Pancreas (tissue), 10 donors: ENCODE data around the gene RXRA. TPM values are rescaled to one million over a fixed set of nuclear protein-coding genes. Genes with fewer than 3 reads are reported as not detected.

Experiments
- ATAC-seq, 4 donors: fragments of 200-7000 bp; cut with Tn5 transposase; one replicate each; pipeline versions ENCODE4 v1.8.0 to v1.9.1; 2020; ENCODE audit warnings: mild to moderate bottlenecking in 4 of 4, moderate library complexity in 4 of 4
- DNase-seq, 6 donors: peaks; one replicate each; pipeline ENCODE4 v3.0.0-alpha.2; 2020
- FAIRE-seq: peaks from 2 replicates; lab custom pipeline; 2012; peaks lifted over from hg19 to GRCh38; lab: Jason Lieb, UNC
- H3K27ac ChIP-seq, 4 donors: fragments of 200-600 bp; sonication (generic); 1 replicate in 3 of 4; 2 replicates in 1 of 4; pipeline versions ENCODE4 v1.5.0 to v1.8.0; 2020
- H3K27me3 ChIP-seq, 4 donors: fragments of 200-600 bp; one replicate each; pipeline ENCODE4 v1.8.0; 2021
- H3K36me3 ChIP-seq, 3 donors: fragments of 200-600 bp; sonication (generic) in 1 of 3; one replicate each; pipeline versions ENCODE4 v1.5.0 to v1.8.0; 2020 to 2021
- H3K4me1 ChIP-seq, 3 donors: fragments of 200-600 bp; one replicate each; pipeline ENCODE4 v1.8.0; 2021
- H3K4me3 ChIP-seq, 4 donors: fragments of 200-600 bp; sonication (generic) in 2 of 4; one replicate each; pipeline versions ENCODE4 v1.5.0 to v1.8.0; 2020 to 2021
- H3K9me3 ChIP-seq, 4 donors: fragments of 200-600 bp; one replicate each; pipeline ENCODE4 v1.8.0; 2021
- WGBS, 2 donors: extraction: QIAGEN DNeasy Blood & Tissue Kit; methylation state at CpG; one replicate each; pipeline ENCODE4 v1.1.7; 2013; 5-methylcytosine and 5-hydroxymethylcytosine counted together
- intact Hi-C, 3 donors: fragments of 100-400 bp; cut with DNase I; formaldehyde crosslinking; loops; one replicate each; pipeline versions ENCODE4 v1.11.1 to v1.14.2; 2022
- polyA plus RNA-seq, 2 donors: library from polyadenylated mRNA; stranded (reverse); fragments of 200-250 nt; gene quantifications; one replicate each; pipeline ENCODE4 v1.2.3, GENCODE V29; 2013
- total RNA-seq, 6 donors: library from RNA; stranded (reverse); fragmentation: NEBNext Ultra II Directional in 4 of 6; extraction: Animal tissue kit (Norgen Biotek cat#: 25700) in 4 of 6; gene quantifications; one replicate each; pipeline versions ENCODE4 v1.2.1 to v1.2.4, GENCODE V29; 2021 to 2023
- TF ChIP-seq, protein P1 (sequence below), 4 donors: fragments of 200-600 bp; sonication (generic) in 3 of 4; IDR thresholded peaks; one replicate each; pipeline versions ENCODE4 v1.5.0 to v1.8.0; 2021; ENCODE audit warnings: antibody characterized with exemption in 4 of 4
- donor health status: healthy with polysubstance abuse.
- donor health status: DM: no; HTN: no; CAD: no; lungs with moderate emphysema.
- donor health status: DM: no; HTN: no; CAD: no.
- donor health status: control.
- donor health status: control.
- donor health status: Bipolar disorder and iron deficiency.
- donor health status: DM: yes; HTN: yes; CAD: no.
- donor health status: DM: no; HTN: no; CAD: no.
- donor health status: DM: no; HTN: no; CAD: no.
- donor health status: DM: yes; HTN: yes; CAD: no.

RXRA gene
- total and polyA plus RNA-seq, 8 donors, result 20.2 to 35.1 (median 22.9) TPM

GRCh38 chr9:134408389-134408788, 82.1 kb downstream of the RXRA start:
- Histone ChIP-seq H3K4me1 (peaks cover 11 to 16% (median 13%) of the 10 kb centered on the region in 3 donors), H3K27ac (no peak overlapping the region), H3K9me3 (no peaks in the 10 kb centered on the region), H3K36me3 (no peaks in the 10 kb centered on the region), H3K4me3 (no peak overlapping the region), H3K27me3 (no peaks in the 10 kb centered on the region)
- WGBS, 2 donors, result 85 to 95% methylated on average over 9 of the region's 9 CpGs
- DNase-seq (no peak), ATAC-seq (no peak), FAIRE-seq (no peak)
- TF ChIP-seq, protein P1, sequence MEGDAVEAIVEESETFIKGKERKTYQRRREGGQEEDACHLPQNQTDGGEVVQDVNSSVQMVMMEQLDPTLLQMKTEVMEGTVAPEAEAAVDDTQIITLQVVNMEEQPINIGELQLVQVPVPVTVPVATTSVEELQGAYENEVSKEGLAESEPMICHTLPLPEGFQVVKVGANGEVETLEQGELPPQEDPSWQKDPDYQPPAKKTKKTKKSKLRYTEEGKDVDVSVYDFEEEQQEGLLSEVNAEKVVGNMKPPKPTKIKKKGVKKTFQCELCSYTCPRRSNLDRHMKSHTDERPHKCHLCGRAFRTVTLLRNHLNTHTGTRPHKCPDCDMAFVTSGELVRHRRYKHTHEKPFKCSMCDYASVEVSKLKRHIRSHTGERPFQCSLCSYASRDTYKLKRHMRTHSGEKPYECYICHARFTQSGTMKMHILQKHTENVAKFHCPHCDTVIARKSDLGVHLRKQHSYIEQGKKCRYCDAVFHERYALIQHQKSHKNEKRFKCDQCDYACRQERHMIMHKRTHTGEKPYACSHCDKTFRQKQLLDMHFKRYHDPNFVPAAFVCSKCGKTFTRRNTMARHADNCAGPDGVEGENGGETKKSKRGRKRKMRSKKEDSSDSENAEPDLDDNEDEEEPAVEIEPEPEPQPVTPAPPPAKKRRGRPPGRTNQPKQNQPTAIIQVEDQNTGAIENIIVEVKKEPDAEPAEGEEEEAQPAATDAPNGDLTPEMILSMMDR (IDR thresholded peaks at IDR 0.05), result no peak
- intact Hi-C loops, result no loop called here

DNA sequence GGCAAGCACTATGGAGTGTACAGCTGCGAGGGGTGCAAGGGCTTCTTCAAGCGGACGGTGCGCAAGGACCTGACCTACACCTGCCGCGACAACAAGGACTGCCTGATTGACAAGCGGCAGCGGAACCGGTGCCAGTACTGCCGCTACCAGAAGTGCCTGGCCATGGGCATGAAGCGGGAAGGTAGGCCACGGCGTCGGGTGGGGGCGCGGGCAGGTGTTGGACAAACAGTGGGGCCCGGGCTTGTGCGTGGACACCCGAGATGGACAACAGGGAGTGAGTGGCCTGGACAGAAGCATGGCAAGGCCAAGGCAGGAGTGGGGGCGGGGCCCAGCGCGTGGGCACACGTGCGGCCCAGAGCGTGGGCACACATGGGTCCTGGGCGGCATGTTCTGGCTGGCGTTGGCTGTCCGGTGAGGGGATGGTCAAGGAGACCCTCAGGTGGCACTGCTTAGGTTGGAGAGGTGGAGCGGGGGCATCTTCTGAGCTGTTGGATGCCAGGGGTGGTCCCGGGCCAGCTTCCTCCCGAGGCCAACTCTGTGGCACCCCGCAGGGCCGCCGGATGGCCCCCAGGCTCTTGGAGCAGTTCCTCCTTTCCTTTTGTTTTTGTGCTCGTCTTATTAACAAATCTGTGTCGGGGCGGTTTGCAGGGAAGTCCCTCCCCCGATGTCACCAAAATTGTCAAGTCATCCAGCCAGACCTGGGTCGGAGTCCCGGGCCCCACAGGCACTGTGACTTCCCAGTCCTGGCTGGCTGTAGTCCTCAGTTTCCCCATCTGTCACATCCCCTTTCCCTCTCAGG, 82.9 kb downstream of the RXRA start:
- WGBS, 2 donors, result 89 to 94% methylated on average over 40 of the region's 40 CpGs

DNA sequence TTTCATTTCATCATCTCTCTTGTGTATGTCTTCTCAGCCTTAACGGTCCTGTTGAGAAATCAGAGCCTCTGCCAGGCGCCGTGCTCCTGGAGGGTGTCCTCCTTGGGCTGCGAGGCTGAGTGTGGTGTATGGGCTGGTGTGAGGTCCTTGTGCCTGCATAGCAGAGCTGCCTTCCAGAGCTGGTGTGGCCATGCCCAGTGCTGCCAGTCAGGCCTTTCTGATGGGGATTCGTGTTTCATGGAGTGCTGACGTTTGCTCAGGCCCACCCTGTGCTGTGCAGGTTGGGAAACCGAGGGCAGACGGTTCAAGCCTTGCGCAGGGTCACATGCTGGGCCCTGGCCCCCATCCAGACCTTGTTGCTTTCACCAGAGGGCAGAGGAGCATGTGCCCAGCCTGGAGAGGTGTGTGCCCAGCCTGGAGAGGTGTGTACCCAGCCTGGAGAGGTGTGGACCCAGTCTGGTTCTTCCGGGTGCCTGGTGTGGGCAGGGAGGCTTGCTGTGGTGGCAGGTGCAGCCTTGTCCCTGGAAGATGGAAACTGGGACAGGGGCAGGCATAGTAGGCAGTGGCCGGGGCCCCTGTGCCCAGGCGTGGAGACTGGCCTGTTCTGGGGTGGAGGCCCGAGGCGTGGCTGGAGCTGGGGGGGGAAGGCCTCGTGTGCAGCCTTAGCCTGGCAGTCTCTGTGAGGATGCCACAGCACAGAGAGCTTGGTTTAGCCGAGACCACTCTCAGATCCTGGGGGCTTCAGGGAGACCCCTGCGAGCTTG, 84.0 kb downstream of the RXRA start:
- Histone ChIP-seq H3K27me3 (no peaks in the 10 kb centered on the region), H3K9me3 (no peaks in the 10 kb centered on the region), H3K36me3 (no peaks in the 10 kb centered on the region), H3K4me3 (no peak overlapping the region), H3K4me1 (peaks cover 11 to 16% (median 13%) of the 10 kb centered on the region in 3 donors), H3K27ac (no peak overlapping the region)
- intact Hi-C loops, result no loop called here
- DNase-seq (no peak), ATAC-seq (no peak), FAIRE-seq (no peak)
- WGBS, 2 donors, result 78 to 86% methylated on average over 17 of the region's 17 CpGs
- TF ChIP-seq, protein P1 (IDR thresholded peaks at IDR 0.05), result no peak

More for the DNA sequence above, 82.9 kb downstream of the RXRA start:
- FAIRE-seq (no peak), DNase-seq (no peak), ATAC-seq (no peak)
- intact Hi-C loops, result no loop called here
- no peak overlapping the region for H3K27ac ChIP-seq
- no peaks in the 10 kb centered on the region for H3K9me3 ChIP-seq
- no peaks in the 10 kb centered on the region for H3K36me3 ChIP-seq
- peaks cover 11 to 16% (median 13%) of the 10 kb centered on the region in 3 donors for H3K4me1 ChIP-seq
- no peaks in the 10 kb centered on the region for H3K27me3 ChIP-seq
- no peak overlapping the region for H3K4me3 ChIP-seq
- TF ChIP-seq, protein P1 (IDR thresholded peaks at IDR 0.05), result no peak

DNA sequence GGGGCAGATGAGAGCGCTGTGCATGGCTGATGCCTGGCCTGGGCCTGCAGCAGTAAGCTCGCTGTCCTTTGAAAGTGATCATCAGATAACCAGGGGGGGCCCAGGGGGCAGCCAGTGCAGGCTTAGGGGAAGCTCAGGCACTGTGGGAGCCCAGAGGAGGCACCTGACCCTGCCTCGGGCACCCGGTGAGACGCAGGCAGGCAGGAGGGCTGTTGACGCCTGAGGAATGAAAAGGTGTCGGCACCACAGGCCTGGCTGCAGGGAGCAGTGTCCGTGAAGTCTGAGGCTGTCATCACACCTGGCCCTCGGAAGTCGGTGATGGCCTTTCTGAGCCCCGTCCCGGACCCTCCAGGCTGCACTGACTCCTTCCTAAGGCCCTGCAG, 84.6 kb downstream of the RXRA start:
- H3K9me3 ChIP-seq, result no peaks in the 10 kb centered on the region
- FAIRE-seq, result no peak
- peaks cover 11 to 16% (median 13%) of the 10 kb centered on the region in 3 donors for H3K4me1 ChIP-seq
- no peak overlapping the region for H3K4me3 ChIP-seq
- TF ChIP-seq, protein P1 (IDR thresholded peaks at IDR 0.05), result no peak
- no peaks in the 10 kb centered on the region for H3K27me3 ChIP-seq
- 92 to 94% methylated on average over 10 to 12 of the region's 12 CpGs for WGBS, 2 donors
- no peak for DNase-seq
- intact Hi-C loops, result no loop called here
- no peak overlapping the region for H3K27ac ChIP-seq
- no peak for ATAC-seq
- H3K36me3 ChIP-seq, result no peaks in the 10 kb centered on the region
